Body of pancreas (tissue), 4 donors: Measurements from ENCODE around the gene PRELID2.

Experiments
- CTCF ChIP-seq, 7 experiments: fragments of 450-650 bp in 4 of 7; fragments of 200-600 bp in 3 of 7; sonication (generic) in 3 of 7; IDR thresholded peaks; one replicate each; pipeline ENCODE4 v1.5.1; 2016 to 2019; ENCODE audit warnings: antibody characterized with exemption in 7 of 7
- POLR2A ChIP-seq, 3 donors: fragments of 450-650 bp; IDR thresholded peaks; one replicate each; pipeline ENCODE4 v1.6.1; 2016; ENCODE audit warnings: antibody characterized with exemption in 3 of 3, mild to moderate bottlenecking in 2 of 3

- no peak for TF ChIP-seq CTCF (IDR thresholded peaks at IDR 0.05)
- no peak for TF ChIP-seq POLR2A (IDR thresholded peaks at IDR 0.05)
These were observed 91.6 kb downstream of the PRELID2 start for GRCh38 chr5:145743396-145744061.
